HG02943 (cell line): ENCODE measurements around the gene ABHD14A.

Source experiments
- ATAC-seq: cut with Tn5 transposase; IDR thresholded peaks from one replicate; pipeline ENCODE4 v1.9.1; 2021; ENCODE audit warnings: mild to moderate bottlenecking, low read depth, moderate library complexity; ENCODE audit not compliant: unreplicated experiment

The ABHD14A gene

GRCh38 chr3:51955175-51955892 is 19.5 kb upstream of the ABHD14A start, which contains the start of gene GPR62:
Gene GPR62, plus strand, starts transcription at chr3:51955381. Its CDS starts 272 bp downstream, at chr3:51955653.
- ATAC-seq = no peak

DNA sequence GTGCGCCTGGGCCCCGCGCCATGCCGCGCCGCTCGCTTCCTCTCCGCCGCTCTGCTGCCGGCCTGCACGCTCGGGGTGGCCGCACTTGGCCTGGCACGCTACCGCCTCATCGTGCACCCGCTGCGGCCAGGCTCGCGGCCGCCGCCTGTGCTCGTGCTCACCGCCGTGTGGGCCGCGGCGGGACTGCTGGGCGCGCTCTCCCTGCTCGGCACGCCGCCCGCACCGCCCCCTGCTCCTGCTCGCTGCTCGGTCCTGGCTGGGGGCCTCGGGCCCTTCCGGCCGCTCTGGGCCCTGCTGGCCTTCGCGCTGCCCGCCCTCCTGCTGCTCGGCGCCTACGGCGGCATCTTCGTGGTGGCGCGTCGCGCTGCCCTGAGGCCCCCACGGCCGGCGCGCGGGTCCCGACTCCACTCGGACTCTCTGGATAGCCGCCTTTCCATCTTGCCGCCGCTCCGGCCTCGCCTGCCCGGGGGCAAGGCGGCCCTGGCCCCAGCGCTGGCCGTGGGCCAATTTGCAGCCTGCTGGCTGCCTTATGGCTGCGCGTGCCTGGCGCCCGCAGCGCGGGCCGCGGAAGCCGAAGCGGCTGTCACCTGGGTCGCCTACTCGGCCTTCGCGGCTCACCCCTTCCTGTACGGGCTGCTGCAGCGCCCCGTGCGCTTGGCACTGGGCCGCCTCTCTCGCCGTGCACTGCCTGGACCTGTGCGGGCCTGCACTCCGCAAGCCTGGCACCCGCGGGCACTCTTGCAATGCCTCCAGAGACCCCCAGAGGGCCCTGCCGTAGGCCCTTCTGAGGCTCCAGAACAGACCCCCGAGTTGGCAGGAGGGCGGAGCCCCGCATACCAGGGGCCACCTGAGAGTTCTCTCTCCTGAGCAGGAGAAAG is 18.7 kb upstream of the ABHD14A start:
- no peak for ATAC-seq

GRCh38 chr3:51957520-51958205 is 17.2 kb upstream of the ABHD14A start:
- no peak for ATAC-seq

DNA sequence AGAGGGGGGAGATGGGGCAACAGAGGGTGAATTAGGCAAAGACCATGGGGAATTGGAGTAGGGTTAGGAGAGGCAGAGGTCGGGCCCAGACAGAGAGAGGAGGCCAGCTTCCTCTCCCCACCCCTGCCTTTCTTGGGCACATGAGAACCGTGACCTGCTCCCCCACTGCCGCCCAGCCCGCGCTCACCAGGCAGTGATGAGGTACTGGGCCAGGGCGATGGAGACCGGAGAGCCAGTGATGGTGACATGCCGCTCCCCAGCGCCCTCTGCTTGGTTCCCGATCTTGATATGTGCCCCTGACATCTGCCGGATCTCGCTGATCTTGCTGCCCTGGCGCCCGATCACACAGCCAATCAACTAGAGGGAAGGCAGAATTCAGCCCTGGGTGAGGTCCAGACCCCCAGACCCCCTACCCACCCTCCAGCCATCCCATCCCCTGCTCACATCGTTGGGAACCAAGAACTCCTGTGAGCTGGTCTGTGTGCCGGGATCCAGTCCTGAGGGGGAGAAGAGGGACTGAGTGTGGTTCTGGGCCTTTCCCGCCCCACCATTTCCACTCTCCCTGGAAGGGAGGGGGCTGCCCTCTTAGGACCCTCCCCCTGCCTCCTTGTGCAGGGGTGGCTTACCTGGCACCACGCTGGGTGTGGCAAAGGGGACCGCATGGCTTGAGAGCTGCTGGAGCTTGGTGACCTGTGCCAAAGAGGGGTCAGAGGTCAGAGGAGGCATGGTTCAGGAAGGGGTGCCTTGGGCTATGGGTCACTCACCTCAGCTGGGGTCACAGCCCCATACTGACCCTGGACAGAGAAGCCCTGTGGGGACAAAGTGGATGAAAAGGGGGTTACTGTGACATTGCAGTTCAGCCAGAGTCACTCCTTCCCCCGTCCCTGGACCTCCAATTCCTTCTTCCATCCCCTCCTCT is 16.0 kb upstream of the ABHD14A start:
- no peak for ATAC-seq

- ATAC-seq = no peak
Observed at GRCh38 chr3:51959651-51960050, 15.2 kb upstream of the ABHD14A start.

GRCh38 chr3:51960386-51960785 is 14.5 kb upstream of the ABHD14A start:
- no peak for ATAC-seq

DNA sequence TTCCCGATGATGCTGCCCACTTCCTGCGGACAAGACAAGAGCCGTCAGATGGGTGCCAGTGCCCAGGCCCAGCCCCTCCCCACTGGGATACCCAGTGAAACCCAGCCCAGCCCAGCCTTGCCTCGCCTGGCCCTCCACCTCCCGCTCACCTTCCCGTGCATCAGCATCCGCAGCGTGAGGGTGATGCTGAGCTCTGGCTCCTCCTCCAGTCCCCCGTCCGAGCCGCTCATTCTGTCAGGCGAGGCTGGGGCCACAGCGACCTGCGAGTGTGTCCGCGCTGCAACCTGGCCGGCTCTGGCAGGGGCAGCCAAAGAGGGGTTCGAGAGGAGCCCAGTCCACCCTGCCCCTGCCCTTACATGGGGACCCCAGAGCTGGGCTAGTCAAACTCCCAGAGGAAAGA is 13.9 kb upstream of the ABHD14A start:
- ATAC-seq = no peak

GRCh38 chr3:51961602-51962569 is 13.0 kb upstream of the ABHD14A start:
- no peak for ATAC-seq

DNA sequence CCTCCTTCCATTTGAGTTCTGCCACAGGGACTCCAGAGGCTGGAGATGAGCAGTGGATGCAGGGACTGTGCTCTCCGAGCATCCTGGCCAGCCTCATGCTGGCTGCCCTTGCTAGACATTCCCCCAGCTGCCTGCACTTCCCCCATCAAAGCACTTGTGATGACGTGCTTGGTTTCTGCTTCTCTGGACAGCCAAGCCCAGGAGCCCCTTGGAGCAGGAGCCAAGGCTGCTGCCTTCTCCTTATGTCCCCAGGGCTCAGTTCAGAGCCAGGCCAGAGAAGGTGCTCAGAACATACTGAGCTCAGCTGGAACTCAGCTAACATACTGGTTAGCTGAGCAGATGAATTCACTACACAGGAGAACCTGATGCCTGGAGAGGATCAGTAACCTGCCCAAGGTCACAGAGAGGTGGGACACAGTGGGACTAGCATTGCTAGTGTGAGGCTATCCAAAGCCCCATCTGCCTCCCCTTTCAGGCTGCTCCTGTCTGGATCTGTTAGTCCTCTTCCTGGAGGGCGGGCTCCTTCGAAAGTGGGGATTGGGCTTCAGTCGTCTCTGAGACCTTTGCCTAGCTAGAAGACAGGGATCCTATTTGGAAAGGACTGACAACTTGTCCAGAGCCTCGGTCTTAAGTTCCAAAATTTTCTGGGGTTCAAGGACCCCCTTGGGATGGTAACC is 11.9 kb upstream of the ABHD14A start:
- no peak for ATAC-seq

DNA sequence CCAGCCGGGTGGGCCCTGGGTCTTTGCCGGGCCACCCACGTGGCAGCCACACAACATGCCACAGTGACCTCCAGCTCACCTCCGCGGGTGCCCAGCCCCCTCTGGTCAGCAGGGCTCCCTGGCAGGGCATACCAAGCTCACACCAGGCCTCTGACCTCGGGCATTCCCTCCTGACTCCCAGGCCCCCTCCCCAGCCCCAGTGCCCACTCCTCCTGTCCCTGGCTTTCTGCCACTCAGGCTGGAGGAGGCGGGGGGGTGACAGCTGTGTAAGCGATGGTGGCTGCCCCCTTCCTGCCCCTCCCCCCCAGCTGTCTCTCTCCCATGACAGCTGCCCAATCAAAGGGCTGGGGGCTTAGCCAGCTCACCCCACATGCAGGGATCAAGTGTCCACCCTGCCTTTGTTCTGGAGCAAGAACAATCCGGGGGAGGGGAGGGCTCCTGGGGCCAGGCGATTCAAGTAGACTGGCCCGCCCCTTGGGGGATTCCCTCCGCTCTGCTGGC is 10.9 kb upstream of the ABHD14A start:
- ATAC-seq = no peak

DNA sequence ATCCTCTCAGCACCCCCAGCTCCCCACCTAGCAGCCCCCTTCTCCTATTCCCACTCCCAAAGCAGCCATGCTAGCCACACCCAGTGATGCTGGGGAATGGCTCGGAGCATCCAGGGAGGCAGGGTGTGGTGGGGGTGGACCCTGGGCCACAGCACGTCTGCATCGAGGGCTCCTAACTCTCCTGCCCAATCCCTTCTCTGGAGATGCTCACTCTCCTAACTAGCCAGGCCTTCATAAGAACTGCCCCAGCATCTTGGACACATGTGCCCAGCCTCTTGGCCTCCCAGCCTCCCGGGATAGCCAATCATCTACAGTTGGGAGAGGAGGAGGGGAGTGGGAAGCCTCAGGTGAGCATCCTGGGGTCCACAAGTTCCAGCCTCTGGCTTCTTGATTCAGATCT is 10.3 kb upstream of the ABHD14A start:
- ATAC-seq = no peak

DNA sequence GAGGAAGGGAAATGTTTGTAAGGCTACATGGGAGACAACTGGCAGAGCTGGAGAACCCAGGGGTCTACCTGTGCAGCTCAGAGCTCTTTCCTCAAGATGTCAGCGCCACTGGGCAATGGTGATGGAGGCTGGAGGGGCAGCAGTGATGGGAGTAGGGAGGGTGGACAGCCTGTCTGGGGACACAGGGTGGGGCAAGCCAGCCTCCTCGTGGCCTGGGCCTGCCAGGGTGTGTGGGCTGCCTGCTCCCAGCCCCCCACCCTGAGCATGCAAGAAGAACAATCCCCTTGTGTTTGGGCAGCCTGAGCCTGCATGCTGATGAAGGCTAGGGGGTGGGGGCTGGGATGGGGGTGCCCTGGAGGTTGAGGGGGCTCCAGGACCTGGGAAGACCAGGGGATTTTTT is 8.8 kb upstream of the ABHD14A start:
- no peak for ATAC-seq

DNA sequence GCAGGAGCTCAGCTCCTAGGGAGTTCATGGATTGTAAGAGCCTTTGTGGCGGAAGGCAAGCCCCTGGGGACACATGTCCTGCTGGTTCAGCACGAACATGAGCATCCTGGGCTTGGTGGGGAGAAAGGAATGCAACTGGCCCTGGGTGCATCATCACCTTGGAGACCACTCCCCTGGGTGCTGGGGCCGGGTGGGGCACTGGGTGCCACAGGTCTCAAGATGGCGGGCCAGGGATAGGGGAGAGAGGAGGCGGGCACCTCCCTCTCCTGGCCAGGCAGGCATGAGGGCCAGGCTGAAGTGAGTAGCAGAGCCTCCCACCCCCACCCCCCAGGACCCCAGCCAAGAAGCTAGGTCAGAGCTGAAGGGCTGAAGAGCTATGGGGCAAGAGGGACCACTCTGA is 8.4 kb upstream of the ABHD14A start:
- ATAC-seq = no peak

DNA sequence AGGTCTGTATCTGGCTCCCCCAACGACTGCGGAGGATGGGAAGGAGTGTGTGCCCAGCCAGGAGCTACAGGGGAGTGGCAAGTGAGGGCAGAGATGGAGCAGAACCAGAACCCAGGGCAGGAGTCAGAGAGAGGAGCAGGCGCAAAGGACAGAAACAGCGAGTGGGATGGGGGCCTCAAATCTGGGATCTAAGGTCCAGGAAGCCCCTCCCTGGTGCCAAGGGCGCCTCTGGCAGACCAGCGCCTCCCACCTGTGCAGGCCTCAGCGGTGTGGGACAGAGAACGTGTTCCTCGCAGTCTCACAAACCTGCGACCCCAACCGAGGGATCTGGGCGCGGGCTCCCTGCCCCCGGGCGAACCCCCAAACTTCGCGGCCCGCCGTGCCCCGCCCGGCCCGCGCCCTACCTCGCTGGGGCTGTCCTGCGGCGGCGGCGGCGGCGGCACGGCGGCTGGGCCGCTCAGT is 7.9 kb upstream of the ABHD14A start:
- no peak for ATAC-seq

- ATAC-seq = no peak
Observed at GRCh38 chr3:51967384-51968169, 7.3 kb upstream of the ABHD14A start, which contains the start of gene PCBP4. Gene PCBP4, minus strand, starts transcription at chr3:51967454. Its CDS starts 6,214 bp downstream, at chr3:51961240.

DNA sequence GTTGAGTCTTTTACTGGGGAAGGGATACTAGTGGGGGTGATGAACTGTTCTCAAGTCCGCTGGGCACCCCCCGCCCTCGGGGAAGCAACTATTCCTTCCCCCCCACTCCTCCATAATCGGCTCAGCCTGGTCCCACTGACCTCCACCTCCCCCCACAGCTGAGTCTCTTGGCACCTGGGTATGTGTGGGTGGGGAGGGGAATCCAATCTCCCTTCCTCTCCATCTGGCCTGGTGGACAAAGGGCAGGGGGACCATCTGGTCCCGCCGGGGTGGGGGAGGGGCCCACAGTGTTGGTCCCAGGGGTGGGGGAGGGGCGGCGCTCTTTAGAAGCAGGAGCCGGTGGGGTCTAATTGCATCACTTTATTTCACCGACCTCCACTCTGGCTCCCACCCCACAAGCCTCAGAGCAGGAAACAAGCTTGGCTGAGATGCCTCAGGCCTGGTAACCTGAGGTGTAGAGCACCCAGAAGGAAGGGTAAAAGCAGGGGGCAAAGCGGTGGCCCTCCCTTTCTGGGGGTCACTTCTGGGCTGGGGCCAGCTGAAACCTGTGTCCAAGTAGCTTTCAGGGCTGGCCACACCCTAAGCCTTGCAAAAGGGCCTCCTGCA is 6.6 kb upstream of the ABHD14A start:
- ATAC-seq = no peak
